Measurements from ENCODE around the gene PSMD13. TPM values are rescaled to one million over a fixed set of nuclear protein-coding genes. Genes with fewer than 3 reads are reported as not detected.

PSMD13 gene
- total and polyA plus RNA-seq, 2 of the 13 experiments (the other 11 are each of a cell fraction or from before 2014, with no cell fraction given): 83.0 to 117 TPM

DNA sequence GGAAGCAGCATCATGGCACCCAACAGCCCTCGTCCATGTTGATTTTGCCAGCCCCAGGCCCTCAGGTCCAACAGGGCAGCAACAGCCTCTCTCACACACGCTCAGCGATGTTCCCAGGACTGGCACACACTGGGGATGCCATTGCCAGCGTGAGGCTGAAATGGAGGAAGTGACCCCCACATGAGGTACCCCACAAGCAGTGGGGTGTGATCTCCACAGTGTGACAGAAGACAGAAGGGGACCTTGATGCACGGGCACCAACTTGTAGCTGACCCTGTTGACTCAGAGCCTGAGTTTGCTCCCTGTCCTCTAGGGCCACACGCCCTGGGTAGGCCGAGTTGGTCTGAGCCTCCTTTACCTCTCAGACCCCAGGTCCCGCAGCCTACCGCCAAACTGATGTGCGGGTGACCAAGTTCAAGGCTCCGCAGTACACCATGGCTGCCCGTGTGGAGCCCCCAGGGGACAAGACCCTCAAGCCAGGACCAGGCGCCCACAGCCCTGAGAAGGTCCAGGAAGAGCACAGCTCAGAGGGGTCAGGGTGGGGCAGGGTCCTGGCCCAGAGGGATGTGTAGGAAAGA lies 37.7 kb upstream of the PSMD13 start:
- Histone ChIP-seq H3K79me2 (ENCODE audit: insufficient read depth, low read length) (no peaks in the 10 kb centered on the region), H4K20me1 (ENCODE audit: insufficient read depth, low read length) (no peaks in the 10 kb centered on the region), H3K9ac (ENCODE audit: insufficient read depth, low read depth, low read length) (no peak overlapping the region), H3K9me3 (ENCODE audit: low read length) (no peaks in the 10 kb centered on the region), H3K4me2 (ENCODE audit: low read depth, low read length) (no peak overlapping the region), H3K4me1 (ENCODE audit: insufficient read depth, low read length) (0 out of 2 replicates have a peak, but pooled peaks cover 5% of the 10 kb centered on the region), H3K4me3 (replicated peaks in 1 of 3; ENCODE audit: insufficient read depth in 1 of 3, low read depth in 2 of 3, low read length in 3 of 3) (no peak overlapping the region), H3K27ac (ENCODE audit: extremely low read length, insufficient read depth, low read length) (no peak overlapping the region), H3K36me3 (replicated peaks in 1 of 2; ENCODE audit: control insufficient read depth in 1 of 2, insufficient read depth in 2 of 2, low read length in 2 of 2) (peaks cover 2 to 4% of the 10 kb centered on the region in 2 experiments; a peak in 3 of 5 replicates), H3K27me3 (ENCODE audit: control insufficient read depth in 1 of 2, insufficient read depth in 2 of 2, low read length in 2 of 2) (no peaks in the 10 kb centered on the region), H2AFZ (ENCODE audit: low read length) (no peak overlapping the region)
- WGBS (ENCODE audit: low lambda C conversion rate): 86% methylated on average over 11 of the region's 13 CpGs
- peak; percentile 11; the same call in 2 of the 3 replicates for ATAC-seq
- TF ChIP-seq, protein P1, sequence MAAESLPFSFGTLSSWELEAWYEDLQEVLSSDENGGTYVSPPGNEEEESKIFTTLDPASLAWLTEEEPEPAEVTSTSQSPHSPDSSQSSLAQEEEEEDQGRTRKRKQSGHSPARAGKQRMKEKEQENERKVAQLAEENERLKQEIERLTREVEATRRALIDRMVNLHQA (CRISPR knock-in tag; IDR thresholded peaks at IDR 0.05): no peak
- TF ChIP-seq ZNF101 (CRISPR knock-in tag; IDR thresholded peaks at IDR 0.05; ENCODE audit: borderline replicate concordance, low read depth) (no peak), AGO2 (optimal IDR thresholded peaks at IDR 0.05; ENCODE audit: low read depth, low read length) (peak; percentile 9), FOXP1 (IDR thresholded peaks at IDR 0.05) (no peak), FOXP1 (CRISPR knock-in tag; IDR thresholded peaks at IDR 0.05) (no peak), RBFOX2 (IDR thresholded peaks at IDR 0.05; ENCODE audit: low read depth, low read length) (no peak)
- TF ChIP-seq, protein P2, sequence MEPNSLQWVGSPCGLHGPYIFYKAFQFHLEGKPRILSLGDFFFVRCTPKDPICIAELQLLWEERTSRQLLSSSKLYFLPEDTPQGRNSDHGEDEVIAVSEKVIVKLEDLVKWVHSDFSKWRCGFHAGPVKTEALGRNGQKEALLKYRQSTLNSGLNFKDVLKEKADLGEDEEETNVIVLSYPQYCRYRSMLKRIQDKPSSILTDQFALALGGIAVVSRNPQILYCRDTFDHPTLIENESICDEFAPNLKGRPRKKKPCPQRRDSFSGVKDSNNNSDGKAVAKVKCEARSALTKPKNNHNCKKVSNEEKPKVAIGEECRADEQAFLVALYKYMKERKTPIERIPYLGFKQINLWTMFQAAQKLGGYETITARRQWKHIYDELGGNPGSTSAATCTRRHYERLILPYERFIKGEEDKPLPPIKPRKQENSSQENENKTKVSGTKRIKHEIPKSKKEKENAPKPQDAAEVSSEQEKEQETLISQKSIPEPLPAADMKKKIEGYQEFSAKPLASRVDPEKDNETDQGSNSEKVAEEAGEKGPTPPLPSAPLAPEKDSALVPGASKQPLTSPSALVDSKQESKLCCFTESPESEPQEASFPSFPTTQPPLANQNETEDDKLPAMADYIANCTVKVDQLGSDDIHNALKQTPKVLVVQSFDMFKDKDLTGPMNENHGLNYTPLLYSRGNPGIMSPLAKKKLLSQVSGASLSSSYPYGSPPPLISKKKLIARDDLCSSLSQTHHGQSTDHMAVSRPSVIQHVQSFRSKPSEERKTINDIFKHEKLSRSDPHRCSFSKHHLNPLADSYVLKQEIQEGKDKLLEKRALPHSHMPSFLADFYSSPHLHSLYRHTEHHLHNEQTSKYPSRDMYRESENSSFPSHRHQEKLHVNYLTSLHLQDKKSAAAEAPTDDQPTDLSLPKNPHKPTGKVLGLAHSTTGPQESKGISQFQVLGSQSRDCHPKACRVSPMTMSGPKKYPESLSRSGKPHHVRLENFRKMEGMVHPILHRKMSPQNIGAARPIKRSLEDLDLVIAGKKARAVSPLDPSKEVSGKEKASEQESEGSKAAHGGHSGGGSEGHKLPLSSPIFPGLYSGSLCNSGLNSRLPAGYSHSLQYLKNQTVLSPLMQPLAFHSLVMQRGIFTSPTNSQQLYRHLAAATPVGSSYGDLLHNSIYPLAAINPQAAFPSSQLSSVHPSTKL (CRISPR knock-in tag; IDR thresholded peaks at IDR 0.05): no peak
- in situ Hi-C loops (cut with HindIII; ENCODE audit: extremely low pct_ligation_motif_present, low pct_unique_long_range_greater_than_20kb): no loop called here
- CTCF ChIA-PET (ENCODE audit: low intra/inter-chr PET ratio, low total read pairs): no interaction called here
- no peak for DNase-seq (ENCODE audit: low spot score)
- no TSS peak for BruUV-seq (replicated peaks)
- intact Hi-C loops (cut with micrococcal nuclease; ENCODE audit: unreplicated experiment): no loop called here
- POLR2A ChIA-PET: no interaction called here
- no peak for FAIRE-seq

All from HepG2 (cell line).